HFF-Myc (cell line): ENCODE data around the gene SLC29A3.

Experiments
- DNase-seq: peaks from one replicate; pipeline ENCODE4 v3.0.0-alpha.2; 2011; ENCODE audit warnings: low read depth; ENCODE audit errors: extremely low read depth
- H3K4me3 ChIP-seq: replicated peaks from 2 replicates; pipeline ENCODE4 v1.5.1; 2011; ENCODE audit warnings: low read depth, mild to moderate bottlenecking, control low read depth, low read length
- TF ChIP-seq, protein P1 (sequence below): IDR thresholded peaks from 2 replicates; pipeline ENCODE4 v1.5.1; 2012; ENCODE audit warnings: mild to moderate bottlenecking, low read depth, low read length, control low read depth; ENCODE audit errors: missing control alignments

The SLC29A3 gene

DNA sequence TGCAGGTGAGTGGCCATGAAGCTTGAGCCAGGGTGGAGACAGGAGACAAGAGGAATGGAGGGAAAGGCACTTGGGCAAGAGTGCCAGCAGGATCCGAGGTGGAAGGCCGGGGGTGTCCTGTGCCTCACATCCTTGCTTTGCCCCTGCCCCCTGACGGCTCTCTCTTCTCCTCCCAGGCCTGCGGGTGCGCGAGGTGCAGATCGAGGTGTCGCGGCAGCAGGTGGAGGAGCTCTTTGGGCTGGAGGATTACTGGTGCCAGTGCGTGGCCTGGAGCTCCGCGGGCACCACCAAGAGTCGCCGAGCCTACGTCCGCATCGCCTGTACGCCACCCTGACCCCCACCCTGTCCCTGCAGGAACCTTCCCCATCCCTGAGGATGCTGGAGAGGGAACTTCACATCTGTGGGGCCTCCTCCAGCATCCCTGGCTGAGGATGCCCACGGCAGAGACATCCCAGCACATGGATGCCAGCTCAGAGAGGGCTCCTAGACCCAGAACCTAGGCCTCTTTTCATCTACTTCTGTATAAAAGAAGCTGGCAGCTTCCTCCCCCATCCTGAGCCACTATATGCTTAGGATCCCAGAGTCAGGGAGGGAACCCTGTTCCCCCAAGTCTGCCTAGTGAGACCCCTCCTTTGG is 34.4 kb upstream of the SLC29A3 start:
- DNase-seq = no peak
- no peak overlapping the region for H3K4me3 ChIP-seq
- TF ChIP-seq, protein P1, sequence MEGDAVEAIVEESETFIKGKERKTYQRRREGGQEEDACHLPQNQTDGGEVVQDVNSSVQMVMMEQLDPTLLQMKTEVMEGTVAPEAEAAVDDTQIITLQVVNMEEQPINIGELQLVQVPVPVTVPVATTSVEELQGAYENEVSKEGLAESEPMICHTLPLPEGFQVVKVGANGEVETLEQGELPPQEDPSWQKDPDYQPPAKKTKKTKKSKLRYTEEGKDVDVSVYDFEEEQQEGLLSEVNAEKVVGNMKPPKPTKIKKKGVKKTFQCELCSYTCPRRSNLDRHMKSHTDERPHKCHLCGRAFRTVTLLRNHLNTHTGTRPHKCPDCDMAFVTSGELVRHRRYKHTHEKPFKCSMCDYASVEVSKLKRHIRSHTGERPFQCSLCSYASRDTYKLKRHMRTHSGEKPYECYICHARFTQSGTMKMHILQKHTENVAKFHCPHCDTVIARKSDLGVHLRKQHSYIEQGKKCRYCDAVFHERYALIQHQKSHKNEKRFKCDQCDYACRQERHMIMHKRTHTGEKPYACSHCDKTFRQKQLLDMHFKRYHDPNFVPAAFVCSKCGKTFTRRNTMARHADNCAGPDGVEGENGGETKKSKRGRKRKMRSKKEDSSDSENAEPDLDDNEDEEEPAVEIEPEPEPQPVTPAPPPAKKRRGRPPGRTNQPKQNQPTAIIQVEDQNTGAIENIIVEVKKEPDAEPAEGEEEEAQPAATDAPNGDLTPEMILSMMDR = no peak

DNA sequence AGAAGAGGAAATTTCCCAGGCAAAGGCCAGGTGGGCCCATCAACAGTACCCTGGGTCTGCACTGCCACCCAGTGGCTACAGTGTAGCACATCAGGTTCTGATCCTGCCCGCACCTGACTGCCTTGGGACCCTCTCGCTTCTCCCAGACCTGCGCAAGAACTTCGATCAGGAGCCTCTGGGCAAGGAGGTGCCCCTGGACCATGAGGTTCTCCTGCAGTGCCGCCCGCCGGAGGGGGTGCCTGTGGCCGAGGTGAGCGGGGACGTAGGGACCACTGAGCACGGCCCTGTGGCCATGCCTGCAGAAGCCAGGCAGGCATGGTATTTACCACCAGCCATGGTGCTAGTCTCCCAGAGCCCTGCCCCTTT is 33.9 kb upstream of the SLC29A3 start:
- DNase-seq = no peak
- H3K4me3 ChIP-seq = no peak overlapping the region
- TF ChIP-seq, protein P1 = peak; percentile 70

DNA sequence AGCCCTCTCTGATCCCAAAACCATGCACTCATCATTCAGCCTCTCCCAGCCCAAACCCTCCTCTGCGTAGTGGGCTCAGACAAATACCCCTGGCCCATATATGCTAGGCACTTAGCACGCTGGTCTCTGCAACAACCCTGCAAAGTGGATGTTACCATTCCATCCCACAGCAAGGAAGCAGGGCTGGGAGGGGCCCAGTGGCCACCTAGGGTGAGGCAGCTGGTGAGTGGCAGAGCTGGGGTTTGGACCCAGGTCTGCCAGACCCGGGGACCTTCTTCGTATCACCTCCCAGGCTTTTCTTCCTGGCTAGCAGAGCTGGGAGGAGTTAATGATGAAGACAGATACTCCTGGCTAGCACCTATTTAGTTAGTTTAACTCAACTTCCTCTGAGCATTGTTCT is 33.1 kb upstream of the SLC29A3 start:
- TF ChIP-seq, protein P1 = no peak
- no peak overlapping the region for H3K4me3 ChIP-seq
- no peak for DNase-seq

DNA sequence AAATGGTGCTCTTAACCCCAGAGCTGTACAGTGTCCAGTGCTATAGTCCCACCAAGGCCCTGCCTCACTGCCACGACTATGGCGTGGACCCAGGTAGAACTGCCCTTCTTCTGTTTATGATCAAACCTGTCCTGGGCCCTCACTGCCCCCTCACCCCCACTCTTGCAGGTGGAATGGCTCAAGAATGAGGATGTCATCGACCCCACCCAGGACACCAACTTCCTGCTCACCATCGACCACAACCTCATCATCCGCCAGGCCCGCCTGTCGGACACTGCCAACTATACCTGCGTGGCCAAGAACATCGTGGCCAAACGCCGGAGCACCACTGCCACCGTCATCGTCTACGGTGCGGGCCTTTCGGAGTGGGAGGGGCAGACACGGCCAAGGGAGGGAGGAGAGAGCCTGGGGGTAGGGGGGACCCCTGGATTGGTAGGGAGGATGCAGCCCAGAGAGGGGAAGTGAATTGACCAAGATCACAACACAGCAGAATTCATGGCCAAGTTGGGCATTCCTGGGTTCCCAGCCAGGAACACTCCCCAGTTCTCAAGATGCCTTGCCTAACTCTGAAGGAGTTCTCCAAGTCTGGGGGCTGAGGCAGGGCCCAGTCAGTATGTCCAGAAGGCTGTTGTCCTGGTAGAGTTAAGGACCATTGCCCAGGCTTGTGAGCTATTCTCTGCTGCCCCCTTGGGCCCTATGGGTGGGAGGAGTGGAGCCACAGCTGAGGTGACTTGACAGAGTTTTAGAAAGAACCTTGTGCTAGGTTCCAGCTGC is 32.4 kb upstream of the SLC29A3 start:
- TF ChIP-seq, protein P1 = no peak
- DNase-seq = no peak

DNA sequence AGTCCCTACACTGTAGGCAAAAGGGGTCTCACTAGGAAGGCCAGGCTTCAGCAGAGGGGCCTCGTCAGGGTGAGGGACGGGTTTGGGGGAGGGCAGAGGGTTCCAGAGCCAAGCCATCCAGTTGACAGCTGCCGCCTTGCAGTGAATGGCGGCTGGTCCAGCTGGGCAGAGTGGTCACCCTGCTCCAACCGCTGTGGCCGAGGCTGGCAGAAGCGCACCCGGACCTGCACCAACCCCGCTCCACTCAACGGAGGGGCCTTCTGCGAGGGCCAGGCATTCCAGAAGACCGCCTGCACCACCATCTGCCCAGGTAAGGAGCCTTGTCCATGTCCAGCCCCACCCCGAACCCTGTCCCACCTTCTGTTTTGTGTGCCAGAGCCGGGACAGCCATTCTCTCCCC is 31.6 kb upstream of the SLC29A3 start:
- TF ChIP-seq, protein P1 = no peak
- DNase-seq = no peak

More for the DNA sequence above, 32.4 kb upstream of the SLC29A3 start:
- no peak overlapping the region for H3K4me3 ChIP-seq

DNA sequence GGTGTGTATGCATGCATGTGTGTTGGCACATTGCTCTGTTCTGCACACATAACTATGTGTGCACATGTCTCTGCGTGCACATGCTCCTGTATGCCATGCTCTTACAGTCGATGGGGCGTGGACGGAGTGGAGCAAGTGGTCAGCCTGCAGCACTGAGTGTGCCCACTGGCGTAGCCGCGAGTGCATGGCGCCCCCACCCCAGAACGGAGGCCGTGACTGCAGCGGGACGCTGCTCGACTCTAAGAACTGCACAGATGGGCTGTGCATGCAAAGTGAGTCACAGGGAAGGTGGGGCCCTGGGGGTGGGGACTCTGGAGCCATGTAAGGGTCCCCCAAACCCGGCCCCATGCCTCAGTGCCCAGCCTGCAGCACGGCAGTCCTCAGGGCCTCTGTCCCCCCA is 30.6 kb upstream of the SLC29A3 start:
- DNase-seq = no peak
- no peak overlapping the region for H3K4me3 ChIP-seq
- TF ChIP-seq, protein P1 = no peak

More for the DNA sequence above, 31.6 kb upstream of the SLC29A3 start:
- H3K4me3 ChIP-seq = no peak overlapping the region
